HepG2 (cell line): ENCODE measurements around the gene STMN3. TPM values are rescaled to one million over a fixed set of nuclear protein-coding genes. Genes with fewer than 3 reads are reported as not detected.

ENCODE experiments used
- ARNT ChIP-seq: fragments of 450-650 bp; IDR thresholded peaks from 2 replicates; pipeline ENCODE4 v1.6.1; 2017
- BRF2 ChIP-seq: sonication (generic); formaldehyde crosslinking; IDR thresholded peaks from 2 replicates; pipeline ENCODE4 v1.8.1; 2022; ENCODE audit warnings: mild to moderate bottlenecking, missing genetic modification reagents
- CENPX ChIP-seq: sonication (generic); formaldehyde crosslinking; IDR thresholded peaks from 2 replicates; pipeline ENCODE4 v1.9.0; 2021; ENCODE audit warnings: mild to moderate bottlenecking, missing genetic modification reagents, moderate library complexity
- GATAD1 ChIP-seq: IDR thresholded peaks from 2 replicates; pipeline ENCODE4 v1.6.1; 2016; ENCODE audit warnings: missing genetic modification reagents, missing compliant biosample characterization
- KDM5A ChIP-seq: fragments of 200-600 bp; sonication (generic); IDR thresholded peaks from 2 replicates; pipeline ENCODE4 v1.7.0; 2018; ENCODE audit warnings: antibody characterized with exemption, mild to moderate bottlenecking, low read length, borderline replicate concordance
- MAFG ChIP-seq: sonication (generic); formaldehyde crosslinking; IDR thresholded peaks from 2 replicates; pipeline ENCODE4 v1.5.1; 2020; ENCODE audit warnings: mild to moderate bottlenecking, missing genetic modification reagents
- MXD1 ChIP-seq: sonication (generic); formaldehyde crosslinking; IDR thresholded peaks from 2 replicates; pipeline ENCODE4 v1.4.0; 2020; ENCODE audit warnings: mild to moderate bottlenecking, missing genetic modification reagents
- RXRB ChIP-seq: IDR thresholded peaks from 2 replicates; pipeline ENCODE4 v1.6.1; 2016; ENCODE audit warnings: borderline replicate concordance, missing genetic modification reagents, missing compliant biosample characterization
- SNRNP70 ChIP-seq: fragments of 200-400 bp; formaldehyde crosslinking; IDR thresholded peaks from 2 replicates; pipeline ENCODE4 v1.6.1; 2017; ENCODE audit warnings: mild to moderate bottlenecking, low read depth, low read length, moderate library complexity
- SSRP1 ChIP-seq: IDR thresholded peaks from 2 replicates; pipeline ENCODE4 v1.6.1; 2016; ENCODE audit warnings: control low read depth
- THAP9 ChIP-seq: sonication (generic); formaldehyde crosslinking; IDR thresholded peaks from 2 replicates; pipeline ENCODE4; 2020; ENCODE audit warnings: missing genetic modification reagents, mild to moderate bottlenecking, borderline replicate concordance
- WIZ ChIP-seq: sonication (generic); formaldehyde crosslinking; IDR thresholded peaks from 2 replicates; pipeline ENCODE4 v1.5.1; 2020; ENCODE audit warnings: mild to moderate bottlenecking, missing genetic modification reagents
- ZNF280D ChIP-seq: sonication (generic); formaldehyde crosslinking; IDR thresholded peaks from 2 replicates; pipeline ENCODE4 v1.5.1; 2020; ENCODE audit warnings: mild to moderate bottlenecking, missing genetic modification reagents
- ZNF326 ChIP-seq: sonication (generic); formaldehyde crosslinking; IDR thresholded peaks from 2 replicates; pipeline ENCODE4 v1.4.0; 2020; ENCODE audit warnings: missing genetic modification reagents, borderline replicate concordance
- ZNF333 ChIP-seq: sonication (generic); formaldehyde crosslinking; IDR thresholded peaks from 2 replicates; pipeline ENCODE4 v1.4.0; 2020; ENCODE audit warnings: mild to moderate bottlenecking, missing genetic modification reagents, borderline replicate concordance
- ZNF44 ChIP-seq: sonication (generic); formaldehyde crosslinking; IDR thresholded peaks from 2 replicates; pipeline ENCODE4 v1.5.1; 2020; ENCODE audit warnings: mild to moderate bottlenecking, missing genetic modification reagents
- ZNF451 ChIP-seq: sonication (generic); formaldehyde crosslinking; IDR thresholded peaks from 2 replicates; pipeline ENCODE4 v1.5.0; 2020; ENCODE audit warnings: mild to moderate bottlenecking, missing genetic modification reagents
- ZNF691 ChIP-seq: sonication (generic); formaldehyde crosslinking; IDR thresholded peaks from 2 replicates; pipeline ENCODE4 v1.4.0; 2020; ENCODE audit warnings: missing genetic modification reagents, low read depth, mild to moderate bottlenecking, borderline replicate concordance
- polyA plus RNA-seq, 8 experiments: library from polyadenylated mRNA; depleted of rRNA in 3 of 8; stranded (reverse) in 7 of 8; unstranded in 1 of 8; fragments of >200 nt; fragmentation: Illumina TruSeq in 4 of 8; extraction: Trizol in 4 of 8; gene quantifications; 2 replicates each; pipeline versions ENCODE4 v1.2.1 to v1.2.3, GENCODE V29; 2011 to 2016; ENCODE audit warnings: low read depth in 4 of 8, missing spikeins in 1 of 8, mixed read lengths in 1 of 8; ENCODE audit not compliant: insufficient read depth in 1 of 8
- total RNA-seq, 5 experiments: library from RNA; depleted of rRNA; stranded (reverse); fragments of >200 nt; fragmentation: Illumina TruSeq; extraction: Trizol; gene quantifications; 2 replicates each; pipeline ENCODE4 v1.2.3, GENCODE V29; 2016; ENCODE audit warnings: low read depth in 1 of 5

STMN3 gene
- total and polyA plus RNA-seq, 2 of the 13 experiments (the other 11 are each of a cell fraction or from before 2014, with no cell fraction given) = 21.0 to 48.3 TPM

- TF ChIP-seq ZNF691 (CRISPR knock-in tag) = peak; percentile 97
- TF ChIP-seq THAP9 (CRISPR knock-in tag) = peak; percentile 87; the same call in 1 of the 2 replicates
- no peak for TF ChIP-seq MAFG (CRISPR knock-in tag)
- no peak for TF ChIP-seq ZNF333
- 0 out of 2 replicates have a peak, but pooled peaks have one; percentile 75 for TF ChIP-seq SSRP1 (CRISPR knock-in tag)
- TF ChIP-seq ARNT = no peak
- no peak for TF ChIP-seq CENPX
- TF ChIP-seq GATAD1 = peak; percentile 98
- TF ChIP-seq SNRNP70 = no peak
- peak; percentile 91 for TF ChIP-seq BRF2 (CRISPR knock-in tag)
- no peak for TF ChIP-seq ZNF326 (CRISPR knock-in tag)
- TF ChIP-seq ZNF44 (CRISPR knock-in tag) = no peak; the same call in 1 of the 2 replicates
- TF ChIP-seq ZNF451 (CRISPR knock-in tag) = peak; percentile 82; the same call in 1 of the 2 replicates
- TF ChIP-seq ZNF280D (CRISPR knock-in tag) = peak; percentile 95
- TF ChIP-seq MXD1 (CRISPR knock-in tag) = 0 out of 2 replicates have a peak, but pooled peaks have one; percentile 39
- peak; percentile 99 for TF ChIP-seq KDM5A
- TF ChIP-seq RXRB (CRISPR knock-in tag) = peak; percentile 86
- TF ChIP-seq WIZ (CRISPR knock-in tag) = peak; percentile 69; the same call in 1 of the 2 replicates
Observed at GRCh38 chr20:63628246-63628975, 24.8 kb downstream of the STMN3 start (continued).
